HG03460 (cell line): ENCODE results near the gene SLC6A17.

Experiments used
- ATAC-seq: cut with Tn5 transposase; IDR thresholded peaks from one replicate; pipeline ENCODE4 v1.9.1; 2021; ENCODE audit not compliant: unreplicated experiment

Gene SLC6A17

GRCh38 chr1:110218137-110218536 is 67.8 kb downstream of the SLC6A17 start:
- ATAC-seq = no peak

- no peak for ATAC-seq
These were observed 68.4 kb downstream of the SLC6A17 start for GRCh38 chr1:110218739-110219138.

GRCh38 chr1:110220324-110220723 is 70.0 kb downstream of the SLC6A17 start:
- no peak for ATAC-seq

- no peak for ATAC-seq
These were observed 70.8 kb downstream of the SLC6A17 start for GRCh38 chr1:110221119-110221518.

- no peak for ATAC-seq
These were observed 72.8 kb downstream of the SLC6A17 start for GRCh38 chr1:110223127-110223526.

GRCh38 chr1:110223581-110223980 is 73.3 kb downstream of the SLC6A17 start:
- ATAC-seq = no peak

GRCh38 chr1:110224240-110224995 is 74.1 kb downstream of the SLC6A17 start:
- no peak for ATAC-seq

GRCh38 chr1:110225212-110225611 is 74.9 kb downstream of the SLC6A17 start:
- ATAC-seq = no peak

GRCh38 chr1:110225756-110226404 is 75.6 kb downstream of the SLC6A17 start:
- no peak for ATAC-seq

- ATAC-seq = no peak
These were observed 77.5 kb downstream of the SLC6A17 start for GRCh38 chr1:110227774-110228173.

GRCh38 chr1:110228381-110228780 is 78.1 kb downstream of the SLC6A17 start:
- ATAC-seq = no peak

GRCh38 chr1:110228869-110229268 is 78.6 kb downstream of the SLC6A17 start:
- no peak for ATAC-seq

GRCh38 chr1:110229348-110230001 is 79.2 kb downstream of the SLC6A17 start:
- no peak for ATAC-seq

GRCh38 chr1:110230381-110231199 is 80.3 kb downstream of the SLC6A17 start:
- ATAC-seq = no peak

GRCh38 chr1:110233861-110234260 is 83.6 kb downstream of the SLC6A17 start:
- ATAC-seq = no peak

GRCh38 chr1:110234691-110235090 is 84.4 kb downstream of the SLC6A17 start:
- ATAC-seq = no peak

GRCh38 chr1:110235181-110235833 is 85.0 kb downstream of the SLC6A17 start:
- ATAC-seq = no peak

- no peak for ATAC-seq
These were observed 85.8 kb downstream of the SLC6A17 start for GRCh38 chr1:110235834-110236682.

GRCh38 chr1:110237386-110238152 is 87.3 kb downstream of the SLC6A17 start:
- no peak for ATAC-seq
